Measurements from ENCODE around the gene NOVA1.

The NOVA1 gene

DNA sequence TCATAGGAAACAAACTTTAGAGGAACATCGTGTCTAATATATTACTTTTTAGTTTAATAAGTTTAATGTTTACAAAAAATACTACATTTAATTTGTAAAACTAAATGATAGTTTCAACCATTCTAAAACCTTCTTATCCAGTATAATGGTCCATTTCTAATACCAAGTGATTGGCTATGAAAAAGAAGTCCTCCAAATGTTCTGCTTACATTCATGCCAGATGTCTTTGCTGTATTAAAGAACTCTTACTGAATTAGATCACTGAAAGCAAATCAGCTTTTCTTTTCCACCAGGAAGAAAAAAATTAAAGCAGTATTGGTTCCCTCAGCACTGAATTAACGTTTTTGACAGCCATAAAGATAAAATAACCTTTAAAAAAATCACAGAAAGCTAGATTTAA is 3.7 kb downstream of the NOVA1 start:
- no peak for FAIRE-seq
- TF ChIP-seq, protein P1, sequence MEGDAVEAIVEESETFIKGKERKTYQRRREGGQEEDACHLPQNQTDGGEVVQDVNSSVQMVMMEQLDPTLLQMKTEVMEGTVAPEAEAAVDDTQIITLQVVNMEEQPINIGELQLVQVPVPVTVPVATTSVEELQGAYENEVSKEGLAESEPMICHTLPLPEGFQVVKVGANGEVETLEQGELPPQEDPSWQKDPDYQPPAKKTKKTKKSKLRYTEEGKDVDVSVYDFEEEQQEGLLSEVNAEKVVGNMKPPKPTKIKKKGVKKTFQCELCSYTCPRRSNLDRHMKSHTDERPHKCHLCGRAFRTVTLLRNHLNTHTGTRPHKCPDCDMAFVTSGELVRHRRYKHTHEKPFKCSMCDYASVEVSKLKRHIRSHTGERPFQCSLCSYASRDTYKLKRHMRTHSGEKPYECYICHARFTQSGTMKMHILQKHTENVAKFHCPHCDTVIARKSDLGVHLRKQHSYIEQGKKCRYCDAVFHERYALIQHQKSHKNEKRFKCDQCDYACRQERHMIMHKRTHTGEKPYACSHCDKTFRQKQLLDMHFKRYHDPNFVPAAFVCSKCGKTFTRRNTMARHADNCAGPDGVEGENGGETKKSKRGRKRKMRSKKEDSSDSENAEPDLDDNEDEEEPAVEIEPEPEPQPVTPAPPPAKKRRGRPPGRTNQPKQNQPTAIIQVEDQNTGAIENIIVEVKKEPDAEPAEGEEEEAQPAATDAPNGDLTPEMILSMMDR (IDR thresholded peaks at IDR 0.05; ENCODE audit: insufficient read depth, missing control alignments) = no peak

DNA sequence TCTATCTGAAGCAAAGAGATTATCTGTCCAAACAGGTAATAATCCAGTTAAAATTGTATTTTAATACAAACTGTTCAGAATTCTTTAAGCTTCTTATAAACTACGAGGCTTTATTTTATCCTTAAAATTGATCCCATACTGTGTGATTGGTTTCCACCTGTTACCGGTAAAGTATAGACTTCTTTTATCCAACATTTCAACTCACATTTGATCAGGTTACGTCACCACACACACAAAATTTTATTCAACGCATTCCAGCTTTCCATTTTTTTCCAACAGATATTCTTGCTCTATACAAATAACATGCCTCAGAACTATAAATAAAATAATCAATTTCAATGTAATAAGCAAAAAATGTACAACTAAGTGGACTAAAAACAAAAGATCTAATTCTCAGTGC is 4.5 kb downstream of the NOVA1 start:
- TF ChIP-seq, protein P1 (IDR thresholded peaks at IDR 0.05; ENCODE audit: insufficient read depth, missing control alignments) = no peak
- FAIRE-seq (no peak), DNase-seq (ENCODE audit: insufficient read length, low spot score) (no peak)

More for the DNA sequence above, 3.7 kb downstream of the NOVA1 start:
- no peak for DNase-seq (ENCODE audit: insufficient read length, low spot score)

DNA sequence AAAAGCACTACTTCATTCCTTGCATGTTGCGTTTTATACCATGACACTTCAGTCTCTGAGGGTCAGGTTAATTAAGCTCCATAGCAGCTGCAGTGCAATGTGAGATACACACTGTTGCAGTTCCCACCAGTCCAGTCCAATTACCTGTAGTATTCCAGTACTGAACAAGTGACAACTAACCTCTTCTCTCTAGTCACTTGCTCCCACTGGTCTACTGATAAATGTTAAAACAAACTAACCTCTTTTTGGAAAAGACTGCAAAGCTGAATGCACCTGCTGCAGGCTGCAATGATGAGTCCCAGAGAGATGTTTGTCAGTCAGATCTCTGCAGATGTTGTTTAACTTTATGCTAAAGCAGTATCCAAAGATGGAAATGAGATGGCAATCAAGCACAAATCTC is 7.9 kb downstream of the NOVA1 start:
- FAIRE-seq (no peak), DNase-seq (ENCODE audit: insufficient read length, low spot score) (no peak)
- TF ChIP-seq, protein P1 (IDR thresholded peaks at IDR 0.05; ENCODE audit: insufficient read depth, missing control alignments) = no peak

DNA sequence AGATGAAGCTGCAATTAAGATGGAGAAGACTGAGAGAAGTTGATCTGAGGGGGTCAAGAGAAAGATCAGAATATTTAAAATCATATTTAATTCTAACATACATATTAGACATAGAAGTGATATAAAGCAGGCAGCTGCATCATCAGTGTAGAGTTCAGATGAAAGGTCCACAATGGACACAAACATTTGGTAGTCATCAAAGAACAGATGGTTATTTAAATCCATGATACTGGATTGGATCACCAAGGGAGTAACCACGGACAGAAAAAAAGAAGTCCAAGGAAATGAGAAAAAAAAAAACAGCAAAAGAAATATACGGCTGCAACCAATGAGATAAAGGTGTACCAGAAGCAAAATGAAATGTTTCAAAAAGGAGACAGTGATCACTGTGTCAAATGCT is 20.1 kb downstream of the NOVA1 start:
- no peak for FAIRE-seq
- no peak for DNase-seq (ENCODE audit: insufficient read length, low spot score)

DNA sequence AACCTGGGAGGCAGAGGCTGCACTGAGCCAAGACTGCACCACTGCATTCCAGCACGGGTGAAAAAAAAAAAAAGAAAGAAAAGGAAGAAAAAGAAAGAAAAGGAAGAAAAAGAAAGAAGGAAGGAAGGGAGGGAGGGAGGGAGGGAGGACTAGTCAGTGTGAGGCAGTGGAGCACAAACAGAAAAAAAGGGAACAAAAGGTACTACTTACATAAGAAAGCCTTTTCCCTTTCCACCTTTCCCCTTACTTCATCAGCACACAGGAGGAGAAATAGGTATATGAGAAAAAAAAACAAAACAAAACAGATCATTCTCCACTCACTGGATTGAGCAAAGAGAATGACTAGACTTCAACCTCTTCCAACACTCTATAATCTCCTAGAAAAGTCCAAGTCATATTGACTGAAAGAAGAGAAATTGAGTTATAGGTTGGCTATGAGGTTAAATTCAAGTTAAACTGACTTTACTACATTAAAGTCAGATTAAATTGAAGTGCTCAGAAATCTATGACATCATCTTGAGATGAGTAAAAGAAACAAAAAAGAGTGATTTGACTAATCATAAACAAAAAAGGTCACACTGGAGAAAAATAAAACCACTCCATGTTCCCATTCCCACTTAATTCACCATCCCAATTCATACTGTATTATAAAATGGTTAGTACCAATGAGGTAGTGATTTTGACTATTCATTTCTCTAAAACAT is 43.6 kb downstream of the NOVA1 start:
- TF ChIP-seq, protein P1 (IDR thresholded peaks at IDR 0.05; ENCODE audit: insufficient read depth, missing control alignments) = no peak
- DNase-seq (ENCODE audit: insufficient read length, low spot score) (no peak), FAIRE-seq (no peak)

More for the DNA sequence above, 20.1 kb downstream of the NOVA1 start:
- TF ChIP-seq, protein P1 (IDR thresholded peaks at IDR 0.05; ENCODE audit: insufficient read depth, missing control alignments) = no peak

DNA sequence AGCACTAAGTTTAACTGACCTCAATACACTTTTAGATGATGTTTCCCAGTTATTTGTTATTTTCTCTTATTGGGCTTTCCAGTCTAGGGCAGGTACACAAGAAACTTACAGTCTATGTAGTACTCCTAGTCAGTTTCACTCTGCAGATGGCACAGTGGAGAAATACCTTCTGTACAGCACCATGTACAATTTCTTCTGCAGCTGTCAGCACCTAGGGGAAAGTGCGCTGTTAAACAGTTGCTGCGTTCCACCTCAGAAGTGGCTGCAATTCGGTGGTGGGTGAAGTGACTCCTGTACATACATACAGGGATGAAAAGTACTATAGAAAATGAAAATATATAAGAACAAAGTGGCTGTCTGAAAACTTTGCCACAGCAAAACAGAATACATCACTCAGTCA is 48.3 kb downstream of the NOVA1 start:
- TF ChIP-seq, protein P1 (IDR thresholded peaks at IDR 0.05; ENCODE audit: insufficient read depth, missing control alignments) = no peak
- no peak for FAIRE-seq

DNA sequence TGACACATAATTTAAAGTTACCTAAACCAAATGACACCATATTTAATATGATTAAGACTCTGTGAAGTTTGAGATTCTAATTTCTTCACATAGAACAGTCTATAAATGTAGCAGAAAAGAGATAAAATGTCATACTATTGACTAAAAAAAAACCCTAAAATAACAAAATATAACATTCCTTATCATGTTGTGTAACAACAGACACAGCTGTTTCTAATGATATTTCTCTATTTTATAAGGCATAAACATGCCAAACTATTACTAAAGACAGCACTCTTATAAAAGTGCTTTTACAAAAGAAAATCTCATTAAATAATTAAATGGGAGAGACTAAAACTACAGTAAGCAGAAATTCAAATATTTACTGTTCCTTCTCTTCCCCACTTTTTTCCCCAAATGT is 49.4 kb downstream of the NOVA1 start:
- TF ChIP-seq, protein P1 (IDR thresholded peaks at IDR 0.05; ENCODE audit: insufficient read depth, missing control alignments) = no peak
- DNase-seq (ENCODE audit: insufficient read length, low spot score) = no peak
- no peak for FAIRE-seq

More for the DNA sequence above, 48.3 kb downstream of the NOVA1 start:
- DNase-seq (ENCODE audit: insufficient read length, low spot score) = no peak
